HG03520 (cell line): ENCODE data around the gene BICDL2.
"Not testable (repeated sequence)": the region's sequence is repeated elsewhere in the genome, so short reads cannot be mapped to it uniquely, and the experiment has no call there.

Experiments
- ATAC-seq: cut with Tn5 transposase; IDR thresholded peaks from one replicate; pipeline ENCODE4 v1.9.1; 2021; ENCODE audit warnings: mild to moderate bottlenecking, moderate library complexity; ENCODE audit not compliant: unreplicated experiment

BICDL2 gene

GRCh38 chr16:3036726-3037315 is at the start of gene BICDL2:
TSS of gene BICDL2 (minus strand) at chr16:3036944. CDS start at chr16:3035496, 1,448 bp downstream.
- ATAC-seq: no peak

GRCh38 chr16:3085868-3086595 is 49.3 kb upstream of the BICDL2 start:
- no peak for ATAC-seq

GRCh38 chr16:3084969-3085670 is 48.4 kb upstream of the BICDL2 start:
- ATAC-seq: no peak

GRCh38 chr16:3084491-3084890 is 47.7 kb upstream of the BICDL2 start:
- no peak for ATAC-seq

GRCh38 chr16:3083408-3083807 is 46.7 kb upstream of the BICDL2 start:
- ATAC-seq: not testable (repeated sequence)

GRCh38 chr16:3081957-3082356 is 45.2 kb upstream of the BICDL2 start:
- ATAC-seq: not testable (repeated sequence)

GRCh38 chr16:3080024-3080423 is 43.3 kb upstream of the BICDL2 start:
- ATAC-seq: no peak

- ATAC-seq: no peak
These were observed 39.8 kb upstream of the BICDL2 start for GRCh38 chr16:3076577-3076976.

GRCh38 chr16:3075946-3076345 is 39.2 kb upstream of the BICDL2 start:
- not testable (repeated sequence) for ATAC-seq

GRCh38 chr16:3075523-3075915 is 38.8 kb upstream of the BICDL2 start:
- no peak for ATAC-seq

GRCh38 chr16:3074860-3075522 is 38.2 kb upstream of the BICDL2 start:
- ATAC-seq: peak; percentile 51

GRCh38 chr16:3073448-3073847 is 36.7 kb upstream of the BICDL2 start:
- no peak for ATAC-seq

GRCh38 chr16:3072576-3073263 is 36.0 kb upstream of the BICDL2 start:
- not testable (repeated sequence) for ATAC-seq

GRCh38 chr16:3072148-3072547 is 35.4 kb upstream of the BICDL2 start:
- ATAC-seq: not testable (repeated sequence)

GRCh38 chr16:3071655-3072054 is 34.9 kb upstream of the BICDL2 start:
- ATAC-seq: no peak

- ATAC-seq: no peak
These were observed 33.9 kb upstream of the BICDL2 start for GRCh38 chr16:3070608-3071111.

GRCh38 chr16:3069146-3069545 is 32.4 kb upstream of the BICDL2 start:
- ATAC-seq: not testable (repeated sequence)

- no peak for ATAC-seq
These were observed 31.7 kb upstream of the BICDL2 start for GRCh38 chr16:3068487-3068886.

- no peak for ATAC-seq
These were observed 29.6 kb upstream of the BICDL2 start for GRCh38 chr16:3066440-3066748.

- no peak for ATAC-seq
These were observed 29.1 kb upstream of the BICDL2 start for GRCh38 chr16:3065742-3066439.
